IPS DF 6.9 (cell line): ENCODE data around the gene PKM.

Experiments used
- DNase-seq: peaks from one replicate; pipeline ENCODE4 v3.0.0-alpha.2; 2013; ENCODE audit warnings: low read depth, low spot score
- H3K27ac ChIP-seq: one replicate; pipeline ENCODE4 v1.5.1; 2013; ENCODE audit warnings: low read length, control low read depth
- H3K27me3 ChIP-seq: 2 replicates; pipeline ENCODE4 v1.6.1; 2013; ENCODE audit warnings: mild to moderate bottlenecking, low read length; ENCODE audit not compliant: control insufficient read depth, insufficient read depth
- H3K36me3 ChIP-seq: 2 replicates; pipeline ENCODE4 v1.6.1; 2013; ENCODE audit warnings: low read length; ENCODE audit not compliant: control insufficient read depth, insufficient read depth
- H3K4me1 ChIP-seq: 2 replicates; pipeline ENCODE4 v1.6.1; 2013; ENCODE audit warnings: low read length; ENCODE audit not compliant: control insufficient read depth, insufficient read depth
- H3K4me3 ChIP-seq: 2 replicates; pipeline ENCODE4 v1.5.1; 2013; ENCODE audit warnings: mild to moderate bottlenecking, low read length
- H3K9me3 ChIP-seq: 2 replicates; pipeline ENCODE4 v1.6.1; 2013; ENCODE audit warnings: low read length, inconsistent platforms; ENCODE audit not compliant: control insufficient read depth, insufficient read depth
- WGBS: extraction: QIAGEN DNeasy Blood & Tissue Kit; methylation state at CpG from one replicate; pipeline ENCODE4 v1.1.7; 2013; ENCODE audit warnings: mixed read lengths, missing lambda C conversion rate; ENCODE audit not compliant: insufficient read length, insufficient coverage; 5-methylcytosine and 5-hydroxymethylcytosine counted together

The PKM gene

DNA sequence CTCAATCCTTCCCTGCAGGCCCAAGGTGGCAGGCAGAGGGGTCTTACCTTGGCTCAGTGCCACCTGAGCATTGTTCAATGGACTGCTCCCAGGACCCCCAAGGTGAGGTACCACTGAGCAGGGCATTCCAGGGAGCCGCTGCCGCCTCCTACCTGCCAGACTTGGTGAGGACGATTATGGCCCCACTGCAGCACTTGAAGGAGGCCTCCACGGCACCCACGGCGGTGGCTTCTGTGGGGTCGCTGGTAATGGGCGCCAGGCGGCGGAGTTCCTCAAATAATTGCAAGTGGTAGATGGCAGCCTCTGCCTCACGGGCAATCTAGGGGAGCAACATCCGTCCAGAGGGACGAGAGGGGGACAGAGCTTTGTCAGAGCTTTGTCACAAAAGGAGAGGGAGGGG lies 28.7 kb downstream of the PKM start:
- Histone ChIP-seq H3K9me3 (no peaks in the 10 kb centered on the region), H3K4me1 (no peaks in the 10 kb centered on the region), H3K27ac (no peak overlapping the region), H3K27me3 (no peaks in the 10 kb centered on the region), H3K4me3 (no peak overlapping the region), H3K36me3 (peaks cover 77% of the 10 kb centered on the region)
- no CpG with 5 or more reads among the region's 13 CpGs for WGBS
- no peak for DNase-seq

- peaks cover 69% of the 10 kb centered on the region for H3K36me3 ChIP-seq
- no peak for DNase-seq
- no CpG with 5 or more reads among the region's 3 CpGs for WGBS
- no peaks in the 10 kb centered on the region for H3K9me3 ChIP-seq
- H3K27me3 ChIP-seq: no peaks in the 10 kb centered on the region; the same call in 1 of the 2 replicates
- no peak overlapping the region for H3K27ac ChIP-seq
- no peak overlapping the region for H3K4me3 ChIP-seq
- no peaks in the 10 kb centered on the region for H3K4me1 ChIP-seq
Measured at GRCh38 chr15:72201391-72201921, 29.5 kb downstream of the PKM start.

DNA sequence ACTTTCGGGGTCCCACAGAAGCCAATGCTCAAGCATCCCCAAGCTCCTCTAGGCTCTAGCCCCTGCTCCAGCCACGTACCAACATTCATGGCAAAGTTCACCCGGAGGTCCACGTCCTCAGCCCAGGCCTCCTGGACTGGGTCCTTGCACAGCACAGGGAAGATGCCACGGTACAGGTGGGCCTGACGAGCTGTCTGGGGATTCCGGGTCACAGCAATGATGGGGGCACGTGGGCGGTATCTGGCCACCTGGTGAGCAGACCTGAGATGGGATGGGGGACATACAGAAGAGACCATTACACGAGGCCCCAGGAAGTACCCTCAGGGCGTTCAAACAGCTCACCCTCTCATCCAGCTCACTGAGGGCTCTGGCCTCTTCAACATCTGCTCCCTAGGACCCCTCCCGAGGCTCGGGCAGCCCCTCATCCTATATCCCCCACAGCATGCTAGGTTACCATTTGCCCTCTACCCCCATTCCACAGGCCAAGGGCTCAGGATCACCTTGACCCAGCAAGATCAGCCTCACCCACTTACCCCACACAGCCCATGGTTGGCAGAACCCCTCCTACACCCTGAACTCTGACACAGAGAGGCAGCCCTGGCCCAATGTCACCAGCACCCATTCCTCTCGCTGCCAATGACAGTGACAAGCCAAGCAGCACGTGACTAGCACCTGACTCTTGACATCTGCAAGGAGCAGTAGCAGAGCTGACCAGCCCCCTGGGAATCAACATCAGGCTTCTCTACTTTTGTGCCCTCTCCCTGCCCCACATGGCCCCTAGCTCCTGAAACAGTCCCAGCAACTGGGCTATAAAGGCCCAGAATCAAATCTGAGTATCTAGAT lies 30.4 kb downstream of the PKM start:
- no peaks in the 10 kb centered on the region; the same call in 1 of the 2 replicates for H3K27me3 ChIP-seq
- no peak overlapping the region for H3K4me3 ChIP-seq
- WGBS: no CpG with 5 or more reads among the region's 15 CpGs
- no peak overlapping the region for H3K27ac ChIP-seq
- no peak for DNase-seq
- no peaks in the 10 kb centered on the region for H3K4me1 ChIP-seq
- H3K9me3 ChIP-seq: no peaks in the 10 kb centered on the region
- peaks cover 61% of the 10 kb centered on the region for H3K36me3 ChIP-seq

DNA sequence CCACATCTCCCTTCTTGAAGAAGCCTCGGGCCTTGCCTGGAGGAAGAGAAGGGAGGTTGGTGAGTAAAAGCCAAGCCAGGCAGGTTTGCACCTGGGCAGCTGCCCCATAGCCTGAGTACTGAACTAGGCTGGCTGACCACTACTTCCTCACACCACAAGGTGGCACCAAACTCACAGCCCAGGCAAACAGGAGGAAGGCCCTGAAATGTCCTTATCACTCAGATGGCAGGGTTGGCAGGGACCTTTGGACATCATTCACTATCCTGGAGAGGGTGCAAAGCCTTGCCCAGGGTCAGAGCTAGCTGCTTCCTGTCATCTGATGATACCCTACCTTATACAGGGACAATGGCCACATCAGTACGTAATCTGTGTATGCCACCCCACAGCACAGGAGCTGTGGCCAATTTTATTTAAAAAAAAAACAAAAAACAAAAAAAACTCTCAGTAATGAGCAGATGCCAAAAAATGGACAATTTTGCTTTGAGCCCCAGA lies 31.2 kb downstream of the PKM start:
- H3K4me3 ChIP-seq: no peak overlapping the region
- H3K4me1 ChIP-seq: no peaks in the 10 kb centered on the region
- H3K36me3 ChIP-seq: peaks cover 57% of the 10 kb centered on the region
- H3K27ac ChIP-seq: no peak overlapping the region
- no CpG with 5 or more reads among the region's 2 CpGs for WGBS
- no peak for DNase-seq
- no peaks in the 10 kb centered on the region; the same call in 1 of the 2 replicates for H3K27me3 ChIP-seq
- no peaks in the 10 kb centered on the region for H3K9me3 ChIP-seq

DNA sequence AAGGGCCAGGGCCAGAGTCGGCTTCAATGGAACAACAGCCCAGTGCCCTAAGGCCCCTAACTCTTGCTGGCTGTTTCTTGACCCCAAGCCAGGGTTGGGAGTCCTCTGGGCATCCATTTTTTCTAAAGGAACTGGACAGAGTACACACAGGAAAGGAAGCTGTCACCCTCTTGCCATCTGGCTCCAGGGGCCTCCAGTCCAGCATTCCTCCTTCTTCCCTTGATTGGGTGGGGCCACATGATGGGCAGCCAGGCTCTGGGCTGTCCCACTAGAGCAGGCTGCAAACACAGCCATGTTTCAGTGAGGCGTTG lies 31.8 kb downstream of the PKM start:
- DNase-seq: no peak
- no peaks in the 10 kb centered on the region; the same call in 1 of the 2 replicates for H3K27me3 ChIP-seq
- no CpG with 5 or more reads among the region's 2 CpGs for WGBS
- H3K4me1 ChIP-seq: no peaks in the 10 kb centered on the region
- no peak overlapping the region for H3K27ac ChIP-seq
- H3K36me3 ChIP-seq: peaks cover 52% of the 10 kb centered on the region
- no peaks in the 10 kb centered on the region for H3K9me3 ChIP-seq
- H3K4me3 ChIP-seq: no peak overlapping the region

GRCh38 chr15:72198356-72199204 lies 32.4 kb downstream of the PKM start:
- Histone ChIP-seq H3K4me3 (no peak overlapping the region), H3K27ac (no peak overlapping the region), H3K36me3 (peaks cover 47% of the 10 kb centered on the region)

DNA sequence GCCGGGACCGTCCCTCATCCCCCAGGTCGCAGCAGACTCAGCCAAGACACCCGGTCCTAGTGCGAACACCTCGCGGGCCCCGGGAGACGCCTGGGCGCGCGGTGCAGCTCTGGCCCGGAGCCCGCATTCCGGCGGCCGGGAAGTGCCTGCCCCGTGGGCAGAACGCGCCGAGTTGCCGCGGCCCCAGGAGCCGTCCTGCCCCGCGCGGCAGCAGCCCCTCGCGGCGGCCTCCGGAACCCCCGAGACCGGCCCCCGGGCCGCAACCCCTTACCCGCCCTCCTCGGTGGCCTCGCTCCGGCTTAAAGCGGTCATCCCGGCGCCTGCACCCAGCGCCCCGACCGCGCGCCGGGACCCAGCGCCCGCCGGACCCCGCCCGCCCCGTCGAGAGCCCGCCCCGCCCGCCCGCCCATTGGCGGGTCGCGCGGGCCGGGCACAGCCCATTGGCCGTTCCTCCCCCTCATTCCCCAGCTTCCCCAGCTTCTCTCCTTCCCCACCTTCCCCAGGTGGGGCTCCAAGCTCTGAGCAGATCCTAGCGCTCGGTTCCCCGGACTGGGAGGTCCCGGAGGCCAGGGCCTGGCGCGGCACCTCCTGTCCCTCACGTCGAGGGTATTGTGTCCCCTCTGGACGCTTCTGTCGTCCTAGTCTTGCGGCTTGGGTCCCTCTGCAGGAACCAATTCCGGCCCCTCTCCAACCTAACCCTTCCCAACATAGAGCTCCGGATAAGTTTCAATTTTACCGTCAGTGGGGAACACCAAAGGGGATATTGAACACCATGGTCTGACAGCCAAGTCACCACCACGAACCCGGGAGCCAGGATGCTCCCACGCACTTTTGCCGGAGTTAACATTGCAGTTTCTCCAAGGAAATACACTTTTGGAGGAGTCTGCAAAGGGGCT lies 33.3 kb downstream of the PKM start, which contains the start of gene GRAMD2A:
TSS of gene GRAMD2A (minus strand) at position 328 of the 896 bp plus-strand sequence.
- peak within 1 kb of the TSS; percentile 28 for H3K4me3 ChIP-seq
- H3K9me3 ChIP-seq: no peaks in the 10 kb centered on the region
- H3K27ac ChIP-seq: no peak within 1 kb of the TSS
- H3K27me3 ChIP-seq: no peaks in the 10 kb centered on the region; the same call in 1 of the 2 replicates
- H3K4me1 ChIP-seq: no peaks in the 10 kb centered on the region
- no peak for DNase-seq
- no CpG with 5 or more reads among the region's 83 CpGs for WGBS
- peaks cover 39% of the 10 kb centered on the region for H3K36me3 ChIP-seq

More at GRCh38 chr15:72198356-72199204, 32.4 kb downstream of the PKM start:
- Histone ChIP-seq H3K4me1 (no peaks in the 10 kb centered on the region), H3K27me3 (no peaks in the 10 kb centered on the region; the same call in 1 of the 2 replicates), H3K9me3 (no peaks in the 10 kb centered on the region)
- DNase-seq: no peak
- no CpG with 5 or more reads among the region's 11 CpGs for WGBS

DNA sequence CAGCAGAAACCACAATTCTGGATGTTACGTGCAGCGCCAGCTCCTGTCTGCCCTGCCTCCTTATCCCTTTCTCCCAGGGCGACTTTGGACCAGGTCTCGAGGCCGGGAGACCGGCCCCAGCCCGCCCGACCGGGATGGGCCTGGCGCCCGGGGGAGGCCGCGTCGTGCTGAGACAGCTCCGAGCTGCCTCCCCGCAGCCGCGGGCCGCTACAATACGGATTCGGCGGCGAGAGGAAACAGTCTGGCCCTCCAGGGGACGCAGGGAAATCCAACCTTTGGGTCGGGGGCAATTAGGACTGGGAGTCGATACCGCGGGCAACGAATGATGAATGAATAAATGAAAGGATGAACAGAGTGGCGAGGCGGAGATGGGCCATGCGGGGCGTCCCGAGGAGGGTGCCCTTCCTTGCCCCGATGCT lies 33.9 kb downstream of the PKM start:
- Histone ChIP-seq H3K36me3 (peaks cover 32% of the 10 kb centered on the region), H3K4me3 (peak overlapping the region; percentile 28; the same call in 1 of the 2 replicates), H3K27ac (no peak overlapping the region), H3K4me1 (no peaks in the 10 kb centered on the region), H3K9me3 (no peaks in the 10 kb centered on the region), H3K27me3 (no peaks in the 10 kb centered on the region; the same call in 1 of the 2 replicates)
- DNase-seq: no peak
- no CpG with 5 or more reads among the region's 35 CpGs for WGBS

DNA sequence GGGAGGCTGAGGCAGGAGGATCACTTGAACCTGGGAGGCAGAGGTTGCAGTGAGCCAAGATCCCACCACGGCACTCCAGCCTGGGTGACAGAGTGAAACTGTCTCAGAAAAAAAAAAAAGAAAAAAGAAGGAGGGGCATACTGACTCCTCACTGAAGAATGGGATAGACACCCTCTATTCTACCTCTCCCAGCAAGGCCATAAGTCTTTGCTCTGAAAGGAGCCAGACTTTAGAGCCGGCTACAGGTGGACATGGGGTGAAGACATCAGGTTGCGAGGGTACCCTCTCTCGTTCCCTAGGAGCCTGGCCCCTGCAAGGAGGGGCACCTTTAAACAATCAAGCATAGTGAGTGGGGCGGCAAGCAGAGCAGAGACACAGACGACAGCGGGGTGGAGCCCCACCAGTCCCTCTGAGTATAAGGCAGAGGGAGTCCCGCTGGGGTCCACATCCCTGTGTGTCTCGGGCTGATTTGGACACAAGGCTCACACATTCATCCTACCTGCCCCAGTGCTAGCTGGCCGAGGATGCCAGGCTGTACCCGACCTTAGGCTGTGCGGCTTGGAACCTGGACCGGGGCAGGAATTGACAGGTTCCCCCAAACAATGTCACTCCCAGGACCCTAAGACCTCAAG lies 34.5 kb downstream of the PKM start:
- DNase-seq: no peak
- no CpG with 5 or more reads among the region's 13 CpGs for WGBS
- Histone ChIP-seq H3K9me3 (no peaks in the 10 kb centered on the region), H3K4me1 (no peaks in the 10 kb centered on the region), H3K27me3 (no peaks in the 10 kb centered on the region; the same call in 1 of the 2 replicates), H3K4me3 (peak overlapping the region; percentile 28; the same call in 1 of the 2 replicates), H3K27ac (no peak overlapping the region), H3K36me3 (peaks cover 28% of the 10 kb centered on the region)
